IMR-90 (cell line): ENCODE data around the gene MACF1. TPM values are rescaled to one million over a fixed set of nuclear protein-coding genes. Genes with fewer than 3 reads are reported as not detected.

Experiments used
- ATAC-seq: fragments of 200-7000 bp; cut with Tn5 transposase; 2 replicates; pipeline ENCODE4 v1.9.1; 2020; ENCODE audit warnings: low read depth, mild to moderate bottlenecking, moderate library complexity
- BruUV-seq: library from RNA; stranded (reverse); fragments of 400-500 nt; replicated peaks from 2 replicates; lab custom pipeline; 2021; lab: Mats Ljungman, UMichigan
- CTCF ChIA-PET: fragments of 300-600 bp; formaldehyde crosslinking; extraction: SDS; loops from one replicate; lab custom pipeline; 2021; ENCODE audit warnings: antibody characterized with exemption; lab: Yijun Ruan, JAX
- POLR2A ChIA-PET: fragments of 300-600 bp; sonication (Branson Sonifier 250); formaldehyde crosslinking; loops from one replicate; lab custom pipeline; 2022; ENCODE audit warnings: antibody characterized with exemption; ENCODE audit not compliant: unreplicated experiment; lab: Charles Lee
- DNase-seq: peaks from one replicate; pipeline ENCODE4 v3.0.0; 2013
- H2AFZ ChIP-seq: replicated peaks from 2 replicates; pipeline ENCODE3; 2013; ENCODE audit warnings: low read length, mild to moderate bottlenecking; ENCODE audit not compliant: poor library complexity
- H2AK5ac ChIP-seq: 2 replicates; pipeline ENCODE4 v1.6.1; 2013; ENCODE audit warnings: low read depth, low read length, inconsistent platforms
- H2AK9ac ChIP-seq: replicated peaks from 2 replicates; pipeline ENCODE3; 2013; ENCODE audit warnings: mild to moderate bottlenecking, low read depth, low read length, moderate library complexity; ENCODE audit not compliant: poor library complexity
- H2BK120ac ChIP-seq: 2 replicates; pipeline ENCODE4 v1.6.1; 2013; ENCODE audit warnings: low read depth, low read length, inconsistent platforms
- H2BK15ac ChIP-seq: 3 replicates; pipeline ENCODE4 v1.6.1; 2013; ENCODE audit warnings: low read depth, low read length, inconsistent platforms
- H2BK20ac ChIP-seq: 2 replicates; pipeline ENCODE4 v1.6.1; 2013; ENCODE audit warnings: low read depth, mild to moderate bottlenecking, inconsistent platforms, low read length, moderate library complexity
- H2BK5ac ChIP-seq: 2 replicates; pipeline ENCODE4 v1.6.1; 2013; ENCODE audit warnings: mild to moderate bottlenecking, low read depth, low read length, inconsistent platforms; ENCODE audit not compliant: poor library complexity, severe bottlenecking
- H3K14ac ChIP-seq: replicated peaks from 2 replicates; pipeline ENCODE4 v1.6.1; 2013; ENCODE audit warnings: low read depth, low read length, inconsistent platforms
- H3K18ac ChIP-seq: 2 replicates; pipeline ENCODE4 v1.6.1; 2013; ENCODE audit warnings: low read depth, low read length, control low read depth
- H3K23ac ChIP-seq: 2 replicates; pipeline ENCODE4 v1.6.1; 2013; ENCODE audit warnings: low read depth, low read length, inconsistent platforms
- H3K27ac ChIP-seq: 2 replicates; pipeline ENCODE4 v1.5.1; 2013; ENCODE audit warnings: mild to moderate bottlenecking, control low read depth, low read length; ENCODE audit not compliant: insufficient read depth
- H3K27me3 ChIP-seq: 2 replicates; pipeline ENCODE4 v1.6.1; 2013; ENCODE audit warnings: low read length; ENCODE audit not compliant: control insufficient read depth, insufficient read depth
- H3K36me3 ChIP-seq: 2 replicates; pipeline ENCODE4 v1.6.1; 2013; ENCODE audit warnings: low read length, mixed read lengths; ENCODE audit not compliant: control insufficient read depth, insufficient read depth
- H3K4ac ChIP-seq: 2 replicates; pipeline ENCODE4 v1.6.1; 2013; ENCODE audit warnings: low read depth, low read length, inconsistent platforms
- H3K4me1 ChIP-seq: 2 replicates; pipeline ENCODE4 v1.6.1; 2013; ENCODE audit warnings: low read length, mixed read lengths; ENCODE audit not compliant: control insufficient read depth, insufficient read depth
- H3K4me2 ChIP-seq: 2 replicates; pipeline ENCODE4 v1.6.1; 2013; ENCODE audit warnings: low read depth, mild to moderate bottlenecking, control low read depth, low read length, moderate library complexity
- H3K4me3 ChIP-seq: 2 replicates; pipeline ENCODE4 v1.5.1; 2013; ENCODE audit warnings: low read depth, mild to moderate bottlenecking, control low read depth, low read length, moderate library complexity; ENCODE audit not compliant: insufficient read depth
- H3K56ac ChIP-seq: 2 replicates; pipeline ENCODE4 v1.6.1; 2013; ENCODE audit warnings: low read length, inconsistent platforms; ENCODE audit not compliant: insufficient read depth; ENCODE audit errors: extremely low read depth
- H3K79me1 ChIP-seq, 2 experiments: 2 replicates each; pipeline ENCODE4 v1.6.1; 2013; ENCODE audit warnings: low read length in 2 of 2, inconsistent platforms in 1 of 2, low read depth in 1 of 2
- H3K9ac ChIP-seq: 2 replicates; pipeline ENCODE4 v1.6.1; 2013; ENCODE audit warnings: low read depth, low read length, control low read depth
- H3K9me1 ChIP-seq: 2 replicates; pipeline ENCODE4 v1.6.1; 2013; ENCODE audit warnings: low read length, inconsistent platforms; ENCODE audit not compliant: insufficient read depth
- H3K9me3 ChIP-seq: 2 replicates; pipeline ENCODE4 v1.6.1; 2013; ENCODE audit warnings: low read length; ENCODE audit not compliant: control insufficient read depth, insufficient read depth
- H4K20me1 ChIP-seq: 2 replicates; pipeline ENCODE4 v1.6.1; 2013; ENCODE audit warnings: low read length, inconsistent platforms; ENCODE audit not compliant: insufficient read depth
- H4K5ac ChIP-seq: 2 replicates; pipeline ENCODE4 v1.6.1; 2013; ENCODE audit warnings: mild to moderate bottlenecking, low read depth, low read length, control low read depth
- H4K8ac ChIP-seq, 2 experiments: 2 replicates each; pipeline ENCODE4 v1.6.1; 2013; ENCODE audit warnings: low read depth in 2 of 2, low read length in 2 of 2, control low read depth in 1 of 2, inconsistent platforms in 1 of 2
- H4K91ac ChIP-seq: 2 replicates; pipeline ENCODE4 v1.6.1; 2013; ENCODE audit warnings: low read depth, low read length, inconsistent platforms; ENCODE audit not compliant: insufficient read depth
- CEBPB ChIP-seq: IDR thresholded peaks from 2 replicates; pipeline ENCODE4 v1.6.1; 2012; ENCODE audit warnings: low read depth, low read length, improper control_type of control experiment
- ELK1 ChIP-seq: fragments of 150-350 bp; IDR thresholded peaks from 2 replicates; pipeline ENCODE4 v1.6.1; 2016; ENCODE audit warnings: low read depth, mild to moderate bottlenecking, low read length, moderate library complexity, borderline replicate concordance
- RFX5 ChIP-seq: IDR thresholded peaks from 2 replicates; pipeline ENCODE4 v1.8.0; 2012; ENCODE audit warnings: low read depth, mild to moderate bottlenecking, low read length, moderate library complexity
- WGBS, 2 experiments: methylation state at CpG; one replicate each; pipeline versions ENCODE4 v1.1.5 to v1.1.7; 2013; ENCODE audit warnings: missing lambda C conversion rate in 2 of 2; ENCODE audit not compliant: insufficient read length in 1 of 2; ENCODE audit errors: extremely low coverage in 2 of 2; 5-methylcytosine and 5-hydroxymethylcytosine counted together
- dilution Hi-C: fragments of 300-500 bp; cut with HindIII; formaldehyde crosslinking; loops from one replicate; pipeline ENCODE4 v1.14.3; 2018; ENCODE audit warnings: low sequenced_read_pairs; ENCODE audit not compliant: unreplicated experiment
- in situ Hi-C: fragments of 300-500 bp; cut with MboI; formaldehyde crosslinking; loops from 3 replicates; pipeline ENCODE4 v1.14.3; 2019; ENCODE audit warnings: low sequenced_read_pairs, inconsistent platforms, mixed read lengths
- intact Hi-C: fragments of 100-400 bp; cut with micrococcal nuclease; formaldehyde crosslinking; loops from 2 replicates; pipeline ENCODE4 v1.10.0; 2022
- polyA plus RNA-seq, 3 experiments: library from polyadenylated mRNA; depleted of rRNA; stranded (reverse); fragments of >200 nt; gene quantifications; 2 replicates each; pipeline ENCODE4 v1.2.3, GENCODE V29; 2012; ENCODE audit warnings: low replicate concordance in 1 of 3
- total RNA-seq: library from RNA; depleted of rRNA; stranded (reverse); fragments of >200 nt; gene quantifications from 2 replicates; pipeline ENCODE4 v1.2.3, GENCODE V29; 2012

The MACF1 gene
- total and polyA plus RNA-seq, 2 of the 4 experiments (the other 2 are of a cell fraction), result 67.6 to 369 TPM

- H3K9me3 ChIP-seq, result no peaks in the 10 kb centered on the region
- ATAC-seq (no peak; the same call in 1 of the 2 replicates), DNase-seq (no peak)
- ChIA-PET POLR2A (no interaction called here), CTCF (interaction anchor here (0.7 kb wide), 1 partner anchor 41 kb away, joined by 3 read pairs; no protein-coding TSS in a partner anchor)
- no peak overlapping the region for H3K18ac ChIP-seq
- H2BK120ac ChIP-seq, result no peak overlapping the region
- no peak overlapping the region for H3K4ac ChIP-seq
- H3K9ac ChIP-seq, result no peak overlapping the region
- H4K91ac ChIP-seq, result no peak overlapping the region
- peaks cover 44% of the 10 kb centered on the region for H3K36me3 ChIP-seq
- in situ Hi-C loops (no loop called here), intact Hi-C loops (no loop called here), dilution Hi-C loops (loop anchor here (25.0 kb wide), 1 partner anchor 102 kb away; no protein-coding TSS in a partner anchor)
- TF ChIP-seq ELK1, result no peak
- 0 out of 2 replicates have a peak, but pooled peaks have one; percentile 0 for TF ChIP-seq CEBPB
- TF ChIP-seq RFX5, result no peak
- H2BK20ac ChIP-seq, result no peak overlapping the region
- H4K20me1 ChIP-seq, result no peaks in the 10 kb centered on the region
- no peak overlapping the region for H3K27ac ChIP-seq
- no peak overlapping the region for H3K14ac ChIP-seq
- H3K56ac ChIP-seq, result no peak overlapping the region
- no peak overlapping the region for H2AK9ac ChIP-seq
- peaks cover 12 to 26% of the 10 kb centered on the region in 2 experiments for H3K79me1 ChIP-seq
- H2BK15ac ChIP-seq, result no peak overlapping the region
- H3K4me3 ChIP-seq, result no peak overlapping the region
- BruUV-seq, result no TSS peak
- no peak overlapping the region for H4K5ac ChIP-seq
- no peak overlapping the region for H3K23ac ChIP-seq
- no peaks in the 10 kb centered on the region for H3K9me1 ChIP-seq
- no peaks in the 10 kb centered on the region for H3K27me3 ChIP-seq
- H3K4me1 ChIP-seq, result no peaks in the 10 kb centered on the region
- no CpG with 5 or more reads among the region's 1 CpG for WGBS, 2 experiments
- H2AK5ac ChIP-seq, result no peak overlapping the region
- no peak overlapping the region for H2AFZ ChIP-seq
- no peak overlapping the region for H2BK5ac ChIP-seq
- no peak overlapping the region for H4K8ac ChIP-seq
- no peak overlapping the region for H3K4me2 ChIP-seq
Measured at GRCh38 chr1:39360731-39361130, 156.2 kb downstream of the MACF1 start.
